Upper lobe of left lung (tissue), 6 donors: ENCODE measurements around the gene TCHP. TPM values are rescaled to one million over a fixed set of nuclear protein-coding genes. Genes with fewer than 3 reads are reported as not detected.

Source experiments
- ATAC-seq, 2 donors: fragments of 200-7000 bp; cut with Tn5 transposase; one replicate each; pipeline ENCODE4 v1.9.1; 2022; ENCODE audit warnings: mild to moderate bottlenecking in 2 of 2, moderate library complexity in 2 of 2; ENCODE audit not compliant: low FRiP score in 2 of 2
- DNase-seq, 2 donors: peaks; one replicate each; pipeline ENCODE4 v3.0.0-alpha.2; 2019 to 2020
- H3K27ac ChIP-seq, 4 donors: fragments of 200-600 bp; sonication (generic); one replicate each; pipeline ENCODE4 v1.5.1; 2016 to 2019
- H3K27me3 ChIP-seq, 4 donors: fragments of 200-600 bp; sonication (generic); one replicate each; pipeline ENCODE4 v1.5.1; 2017 to 2019
- H3K36me3 ChIP-seq, 4 donors: fragments of 200-600 bp; sonication (generic); one replicate each; pipeline ENCODE4 v1.5.1; 2016 to 2019
- H3K4me1 ChIP-seq, 4 donors: fragments of 200-600 bp; sonication (generic); one replicate each; pipeline ENCODE4 v1.5.1; 2018 to 2019
- H3K4me3 ChIP-seq, 4 donors: fragments of 200-600 bp; sonication (generic); one replicate each; pipeline ENCODE4 v1.5.1; 2017 to 2019; ENCODE audit warnings: mild to moderate bottlenecking in 2 of 4, moderate library complexity in 1 of 4
- H3K9me3 ChIP-seq, 4 donors: fragments of 200-600 bp; sonication (generic); one replicate each; pipeline ENCODE4 v1.5.1; 2018 to 2019
- EP300 ChIP-seq, 4 donors: sonication (generic); formaldehyde crosslinking; IDR thresholded peaks; one replicate each; pipeline ENCODE4 v1.5.1; 2017; ENCODE audit warnings: antibody characterized with exemption in 4 of 4, control low read depth in 2 of 4
- POLR2A ChIP-seq, 4 donors: fragments of 450-650 bp; IDR thresholded peaks; one replicate each; pipeline ENCODE4 v1.5.1; 2016 to 2017; ENCODE audit warnings: antibody characterized with exemption in 4 of 4, mild to moderate bottlenecking in 2 of 4
- POLR2AphosphoS5 ChIP-seq, 2 donors: sonication (generic); formaldehyde crosslinking; IDR thresholded peaks; one replicate each; pipeline ENCODE4 v1.5.1; 2017; ENCODE audit warnings: antibody characterized with exemption in 2 of 2
- WGBS, 2 donors: methylation state at CpG; one replicate each; pipeline ENCODE4 v1.1.5; 2017 to 2018; 5-methylcytosine and 5-hydroxymethylcytosine counted together
- total RNA-seq, 6 donors: library from RNA; depleted of rRNA in 4 of 6; stranded (reverse); fragments of >200 nt in 4 of 6; gene quantifications; one replicate each; pipeline versions ENCODE4 v1.1.0 to v1.2.1, GENCODE V29; 2016 to 2021
- TF ChIP-seq, protein P1 (sequence below), 6 experiments: fragments of 450-650 bp in 4 of 6; fragments of 200-600 bp in 2 of 6; sonication (generic) in 2 of 6; IDR thresholded peaks; one replicate each; pipeline ENCODE4 v1.5.1; 2016 to 2019; ENCODE audit warnings: antibody characterized with exemption in 6 of 6
- donor health status: DM: no; HTN: no; CAD: no; lungs with moderate emphysema.
- donor health status: DM: no; HTN: yes; CAD: no; lungs with severe emphysema.

TCHP gene
- total RNA-seq, 6 donors from 2014 or later = 10.5 to 90.1 (median 29.7) TPM

DNA sequence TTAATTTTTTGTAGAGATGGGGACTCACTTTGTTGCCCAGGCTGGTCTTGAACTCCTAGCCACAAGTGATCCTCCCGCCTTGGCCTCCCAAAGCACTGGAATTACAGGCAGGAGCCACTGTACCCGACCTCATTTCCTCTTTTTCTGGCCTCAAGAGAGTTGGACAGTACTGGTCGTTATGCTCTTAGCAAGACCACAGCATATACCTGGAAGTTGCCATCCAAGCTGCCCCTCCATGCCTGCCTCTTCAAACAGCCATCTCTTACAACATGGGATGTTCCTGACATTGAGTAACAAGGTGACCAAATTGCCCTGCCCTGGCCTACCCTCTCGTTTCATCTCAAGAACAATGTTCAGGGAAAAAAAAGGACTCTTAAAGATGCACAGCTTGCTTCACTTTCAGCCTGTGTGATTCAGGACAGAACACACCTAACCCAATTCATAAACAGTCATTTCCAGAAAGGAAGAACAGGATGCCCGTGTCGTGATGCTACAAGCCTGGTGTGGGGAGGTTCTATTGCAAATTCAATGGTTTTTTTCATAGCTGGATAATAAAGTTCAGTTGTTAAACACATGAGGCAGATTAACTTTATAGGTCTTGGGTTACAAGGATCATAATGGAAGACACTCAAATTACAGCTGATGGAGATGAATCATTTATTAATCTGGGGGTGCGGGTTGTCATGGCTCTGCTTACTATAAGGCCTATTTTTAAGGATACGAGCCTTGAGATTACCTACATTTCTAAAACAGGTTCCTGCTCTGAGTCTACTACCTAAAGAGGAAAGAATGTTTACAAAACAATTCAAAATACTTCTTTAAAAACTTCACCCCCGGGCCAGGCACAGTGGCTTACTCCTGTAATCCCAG lies 31.7 kb upstream of the TCHP start:
- no peaks in the 10 kb centered on the region for H3K27me3 ChIP-seq
- H3K4me1 ChIP-seq = peaks cover 34 to 55% (median 37%) of the 10 kb centered on the region in 4 donors
- H3K9me3 ChIP-seq = no peaks in the 10 kb centered on the region
- H3K27ac ChIP-seq = peak overlapping the region in 1 of 4 donors; percentile 25
- no peak for ATAC-seq
- TF ChIP-seq POLR2AphosphoS5 (IDR thresholded peaks at IDR 0.05) (no peak), EP300 (IDR thresholded peaks at IDR 0.05) (no peak), POLR2A (IDR thresholded peaks at IDR 0.05) (no peak)
- TF ChIP-seq, protein P1, sequence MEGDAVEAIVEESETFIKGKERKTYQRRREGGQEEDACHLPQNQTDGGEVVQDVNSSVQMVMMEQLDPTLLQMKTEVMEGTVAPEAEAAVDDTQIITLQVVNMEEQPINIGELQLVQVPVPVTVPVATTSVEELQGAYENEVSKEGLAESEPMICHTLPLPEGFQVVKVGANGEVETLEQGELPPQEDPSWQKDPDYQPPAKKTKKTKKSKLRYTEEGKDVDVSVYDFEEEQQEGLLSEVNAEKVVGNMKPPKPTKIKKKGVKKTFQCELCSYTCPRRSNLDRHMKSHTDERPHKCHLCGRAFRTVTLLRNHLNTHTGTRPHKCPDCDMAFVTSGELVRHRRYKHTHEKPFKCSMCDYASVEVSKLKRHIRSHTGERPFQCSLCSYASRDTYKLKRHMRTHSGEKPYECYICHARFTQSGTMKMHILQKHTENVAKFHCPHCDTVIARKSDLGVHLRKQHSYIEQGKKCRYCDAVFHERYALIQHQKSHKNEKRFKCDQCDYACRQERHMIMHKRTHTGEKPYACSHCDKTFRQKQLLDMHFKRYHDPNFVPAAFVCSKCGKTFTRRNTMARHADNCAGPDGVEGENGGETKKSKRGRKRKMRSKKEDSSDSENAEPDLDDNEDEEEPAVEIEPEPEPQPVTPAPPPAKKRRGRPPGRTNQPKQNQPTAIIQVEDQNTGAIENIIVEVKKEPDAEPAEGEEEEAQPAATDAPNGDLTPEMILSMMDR (IDR thresholded peaks at IDR 0.05) = no peak
- WGBS, 2 donors = 69 to 71% methylated on average over 9 of the region's 9 CpGs
- H3K36me3 ChIP-seq = peaks cover 0 to 9% (median 4%) of the 10 kb centered on the region in 4 donors
- H3K4me3 ChIP-seq = no peak overlapping the region
- no peak for DNase-seq

DNA sequence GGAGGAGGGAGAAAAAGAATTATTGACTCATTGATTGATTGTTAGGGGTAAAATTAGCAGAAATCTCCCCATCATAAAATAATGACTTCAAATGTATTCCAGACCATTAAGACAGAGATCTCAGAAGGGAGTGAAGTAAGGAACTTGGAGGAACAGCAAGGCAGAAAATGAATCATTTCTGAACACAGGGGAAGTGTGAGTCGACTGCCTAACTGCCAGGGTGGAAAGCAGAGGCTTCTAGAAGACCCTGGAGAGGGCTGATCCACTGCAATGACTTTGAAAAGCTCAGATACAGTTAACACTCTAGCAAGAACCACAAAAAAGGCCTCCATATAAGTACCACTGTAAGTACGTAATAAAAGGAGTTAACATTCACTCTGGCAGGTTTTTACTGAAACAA lies 29.4 kb upstream of the TCHP start:
- TF ChIP-seq POLR2AphosphoS5 (IDR thresholded peaks at IDR 0.05) (no peak), POLR2A (IDR thresholded peaks at IDR 0.05) (no peak), EP300 (IDR thresholded peaks at IDR 0.05) (no peak)
- TF ChIP-seq, protein P1 (IDR thresholded peaks at IDR 0.05) = no peak
- 57 to 69% methylated on average over 2 of the region's 2 CpGs for WGBS, 2 donors
- ATAC-seq = peak in 1 of 2 donors; percentile 58
- H3K27ac ChIP-seq = peak overlapping the region in 1 of 4 donors; percentile 49
- DNase-seq = no peak
- no peaks in the 10 kb centered on the region for H3K9me3 ChIP-seq
- no peak overlapping the region for H3K4me3 ChIP-seq
- H3K27me3 ChIP-seq = no peaks in the 10 kb centered on the region
- peaks cover 17 to 43% (median 23%) of the 10 kb centered on the region in 4 donors for H3K4me1 ChIP-seq
- peaks cover 0 to 9% (median 4%) of the 10 kb centered on the region in 4 donors for H3K36me3 ChIP-seq

DNA sequence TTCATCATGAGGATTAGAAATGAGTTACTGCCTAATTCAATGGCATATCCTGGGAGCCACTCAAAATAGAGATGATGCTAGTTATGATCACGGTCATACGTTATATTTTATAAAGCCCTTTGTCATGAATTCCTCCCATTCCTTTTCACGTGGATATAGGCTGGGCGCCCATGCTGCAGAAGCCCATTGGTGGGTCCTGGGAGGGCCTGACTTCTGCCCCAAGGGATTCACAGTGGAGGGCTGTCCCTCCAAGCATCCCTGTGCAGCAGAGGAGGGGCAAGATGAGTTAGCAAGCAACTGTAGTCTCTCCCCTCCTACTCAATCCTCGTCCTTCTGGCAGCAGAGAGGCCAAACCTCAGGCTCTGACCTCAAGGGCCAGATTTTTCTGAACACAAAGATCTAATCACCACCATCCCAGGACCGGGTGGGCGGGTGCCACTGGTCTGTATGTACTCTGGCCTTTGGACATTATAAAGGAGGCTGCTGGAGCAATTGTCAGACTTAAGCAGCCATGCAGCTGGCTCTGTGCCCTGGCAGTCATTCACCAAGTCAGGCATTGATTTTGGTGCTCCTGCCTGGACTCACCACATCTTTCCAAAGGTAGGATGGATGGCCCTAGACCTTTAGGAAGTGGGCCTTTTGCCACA lies 28.3 kb upstream of the TCHP start:
- no peak for TF ChIP-seq POLR2AphosphoS5 (IDR thresholded peaks at IDR 0.05)
- no peak for TF ChIP-seq EP300 (IDR thresholded peaks at IDR 0.05)
- TF ChIP-seq, protein P1 (IDR thresholded peaks at IDR 0.05) = no peak
- TF ChIP-seq POLR2A (IDR thresholded peaks at IDR 0.05) = no peak
- DNase-seq (no peak), ATAC-seq (no peak)
- Histone ChIP-seq H3K27me3 (no peaks in the 10 kb centered on the region), H3K27ac (peak overlapping the region in 2 of 4 donors; percentile 0 to 49), H3K4me1 (peaks cover 16 to 53% (median 25%) of the 10 kb centered on the region in 4 donors), H3K4me3 (no peak overlapping the region), H3K9me3 (no peaks in the 10 kb centered on the region), H3K36me3 (peaks cover 0 to 9% (median 4%) of the 10 kb centered on the region in 4 donors)
- 78 to 84% methylated on average over 4 to 7 of the region's 7 CpGs for WGBS, 2 donors

DNA sequence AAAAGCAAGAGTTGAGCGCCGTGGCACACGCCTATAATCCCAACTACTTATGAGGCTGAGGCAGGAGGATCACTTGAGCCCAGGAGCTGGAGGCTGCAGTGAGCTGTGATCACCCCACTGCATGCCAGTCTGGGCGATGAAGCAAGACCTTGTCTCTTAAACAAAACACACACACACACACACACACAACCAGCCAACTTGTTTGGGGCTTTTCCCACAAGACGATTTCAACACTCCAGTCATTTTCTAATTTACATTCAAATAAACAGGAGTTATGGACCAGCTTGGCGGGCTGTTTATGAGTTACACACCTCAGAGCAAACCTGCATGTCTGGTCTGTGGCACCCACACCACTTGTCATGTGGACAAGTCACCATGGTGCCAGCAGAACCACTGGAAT lies 26.4 kb upstream of the TCHP start:
- H3K9me3 ChIP-seq = no peaks in the 10 kb centered on the region
- TF ChIP-seq EP300 (IDR thresholded peaks at IDR 0.05) = no peak
- TF ChIP-seq, protein P1 (IDR thresholded peaks at IDR 0.05) = no peak
- TF ChIP-seq POLR2AphosphoS5 (IDR thresholded peaks at IDR 0.05) = no peak
- TF ChIP-seq POLR2A (IDR thresholded peaks at IDR 0.05) = no peak
- peaks cover 20 to 64% (median 32%) of the 10 kb centered on the region in 4 donors for H3K4me1 ChIP-seq
- H3K27me3 ChIP-seq = no peaks in the 10 kb centered on the region
- DNase-seq (peak in 1 of 2 donors; percentile 39), ATAC-seq (peak in 1 of 2 donors; percentile 32)
- H3K27ac ChIP-seq = no peak overlapping the region
- WGBS, 2 donors = 77 to 78% methylated on average over 5 to 6 of the region's 6 CpGs
- no peak overlapping the region for H3K4me3 ChIP-seq
- H3K36me3 ChIP-seq = peaks cover 0 to 9% (median 4%) of the 10 kb centered on the region in 4 donors
